ENCODE results near the gene MGAT5B.

The MGAT5B gene

GRCh38 chr17:76868176-76868668, at the start of gene MGAT5B:
Gene MGAT5B, plus strand, starts transcription at chr17:76868404. Its CDS starts 626 bp downstream, at chr17:76869030.
- TF ChIP-seq POLR2A (IDR thresholded peaks at IDR 0.05; ENCODE audit: low read depth, low read length): peak; percentile 38
- FAIRE-seq: no peak
- DNase-seq (ENCODE audit: insufficient read length, low spot score): peak; percentile 97

- TF ChIP-seq POLR2A (IDR thresholded peaks at IDR 0.05; ENCODE audit: low read depth, low read length): no peak
- no peak for DNase-seq (ENCODE audit: insufficient read length, low spot score)
- FAIRE-seq: no peak
These were observed 48.2 kb upstream of the MGAT5B start for GRCh38 chr17:76820039-76820438.

DNA sequence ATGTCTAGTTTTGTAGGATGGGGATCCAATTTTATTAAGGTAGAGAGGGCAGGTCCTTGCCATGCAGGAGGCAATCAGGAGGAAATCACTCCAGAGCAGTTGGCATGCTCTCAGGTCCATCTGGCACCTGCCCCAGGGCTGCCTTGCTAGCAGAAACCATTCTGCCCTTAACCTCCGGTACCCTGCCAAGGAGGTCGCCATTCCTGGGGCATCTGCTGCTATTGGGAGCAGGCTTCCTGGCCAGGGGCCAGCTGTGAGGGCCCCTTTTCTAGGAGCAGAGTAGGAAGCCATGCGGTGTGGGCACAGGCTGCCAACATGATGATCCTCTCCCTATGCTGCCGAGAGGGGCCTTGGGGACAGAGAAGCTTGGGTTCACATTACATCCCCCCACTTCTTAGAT, 47.6 kb upstream of the MGAT5B start:
- TF ChIP-seq POLR2A (IDR thresholded peaks at IDR 0.05; ENCODE audit: low read depth, low read length): no peak
- FAIRE-seq (no peak), DNase-seq (ENCODE audit: insufficient read length, low spot score) (no peak)

DNA sequence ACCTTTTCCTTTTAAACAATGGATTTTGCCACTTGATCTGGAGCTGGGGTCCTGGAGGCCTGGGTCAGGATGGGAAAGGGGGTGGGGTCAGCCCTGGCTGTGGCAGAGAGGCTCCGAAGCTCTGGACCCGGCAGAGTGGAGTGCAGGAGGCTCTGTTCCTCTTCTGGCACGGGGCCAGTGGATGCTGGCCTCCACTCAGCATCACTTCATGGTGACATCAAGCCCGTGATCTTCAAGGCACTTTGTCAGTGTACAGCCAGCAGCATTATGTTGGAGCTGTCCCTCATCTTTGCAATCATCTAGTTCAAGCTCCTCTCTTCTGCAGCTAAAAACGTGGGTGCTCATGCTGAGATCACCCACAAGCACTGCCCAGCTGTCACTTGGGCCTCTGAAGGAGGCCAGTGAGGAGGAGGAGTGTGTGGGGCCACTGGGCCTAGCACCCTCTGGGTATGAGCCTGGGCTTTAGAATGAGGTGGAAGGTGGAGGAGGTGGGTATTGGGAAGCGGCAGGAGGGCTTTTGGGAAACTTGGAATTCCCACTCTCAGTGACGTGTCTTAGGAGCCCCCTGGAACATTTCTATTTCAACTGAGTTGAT, 45.9 kb upstream of the MGAT5B start:
- DNase-seq (ENCODE audit: insufficient read length, low spot score): no peak
- FAIRE-seq: no peak
- no peak for TF ChIP-seq POLR2A (IDR thresholded peaks at IDR 0.05; ENCODE audit: low read depth, low read length)

GRCh38 chr17:76824093-76824492, 44.1 kb upstream of the MGAT5B start:
- no peak for DNase-seq (ENCODE audit: insufficient read length, low spot score)
- FAIRE-seq: no peak
- TF ChIP-seq POLR2A (IDR thresholded peaks at IDR 0.05; ENCODE audit: low read depth, low read length): no peak

- TF ChIP-seq POLR2A (IDR thresholded peaks at IDR 0.05; ENCODE audit: low read depth, low read length): no peak
- DNase-seq (ENCODE audit: insufficient read length, low spot score) (no peak), FAIRE-seq (no peak)
These were observed 41.7 kb upstream of the MGAT5B start for GRCh38 chr17:76826330-76827068.

- DNase-seq (ENCODE audit: insufficient read length, low spot score): no peak
- TF ChIP-seq POLR2A (IDR thresholded peaks at IDR 0.05; ENCODE audit: low read depth, low read length): no peak
- no peak for FAIRE-seq
These were observed 40.5 kb upstream of the MGAT5B start for GRCh38 chr17:76827736-76828135.

DNA sequence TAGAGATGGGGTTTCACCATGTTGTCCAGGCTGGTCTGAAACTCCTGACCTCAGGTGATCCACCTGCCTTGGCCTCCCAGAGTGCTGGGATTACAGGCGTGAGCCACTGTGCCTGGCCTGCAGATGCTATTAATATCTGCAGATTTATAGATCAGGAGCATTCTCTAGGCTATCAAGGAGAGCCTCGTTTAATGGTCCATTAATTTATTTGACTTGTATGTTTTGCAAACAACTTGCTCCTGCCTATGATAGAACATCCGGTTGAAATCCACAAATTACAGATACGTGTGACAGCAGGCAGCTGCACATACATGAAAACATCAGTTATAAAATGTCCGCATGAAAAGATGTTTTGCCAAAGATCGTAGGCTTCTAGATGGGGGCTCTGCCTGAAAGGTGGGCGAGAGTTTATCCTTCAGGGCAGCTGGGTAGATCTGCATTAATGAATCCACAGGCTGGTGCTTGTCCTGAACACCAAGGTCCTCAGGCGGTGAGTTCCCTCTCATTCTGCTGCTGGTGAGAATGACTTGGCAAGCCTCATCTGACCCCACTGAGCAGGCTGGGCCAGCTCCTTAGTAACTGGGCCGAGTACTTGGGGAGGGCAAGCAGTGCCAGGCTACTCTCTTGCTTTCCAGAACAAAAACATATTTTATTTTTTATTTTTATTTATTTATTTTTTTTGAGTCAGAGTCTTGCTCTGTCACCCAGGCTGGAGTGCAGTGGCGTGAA, 37.1 kb upstream of the MGAT5B start:
- FAIRE-seq (no peak), DNase-seq (ENCODE audit: insufficient read length, low spot score) (no peak)
- no peak for TF ChIP-seq POLR2A (IDR thresholded peaks at IDR 0.05; ENCODE audit: low read depth, low read length)

GRCh38 chr17:76833034-76833644, 35.1 kb upstream of the MGAT5B start:
- TF ChIP-seq POLR2A (IDR thresholded peaks at IDR 0.05; ENCODE audit: low read depth, low read length): no peak
- DNase-seq (ENCODE audit: insufficient read length, low spot score) (no peak), FAIRE-seq (no peak)

DNA sequence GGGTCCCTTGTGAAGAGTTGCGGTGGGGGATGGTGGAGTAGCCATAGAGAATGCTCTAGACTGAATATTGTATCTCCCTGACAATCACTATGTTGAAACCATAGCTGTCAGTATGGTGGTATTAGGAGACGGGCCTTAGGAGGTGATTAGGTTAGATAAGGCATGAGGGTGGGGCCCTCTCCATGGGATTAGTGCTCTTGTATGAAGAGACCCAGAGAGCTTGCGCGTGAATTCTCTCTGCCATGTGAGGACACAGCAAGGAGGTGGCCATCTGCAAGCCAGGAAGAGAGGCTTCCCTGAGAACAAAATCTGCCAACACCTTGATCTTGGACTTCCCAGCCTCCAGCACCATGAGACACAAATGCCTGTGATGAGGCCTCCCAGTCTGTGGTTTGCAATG, 34.5 kb upstream of the MGAT5B start:
- TF ChIP-seq POLR2A (IDR thresholded peaks at IDR 0.05; ENCODE audit: low read depth, low read length): no peak
- DNase-seq (ENCODE audit: insufficient read length, low spot score) (no peak), FAIRE-seq (no peak)

DNA sequence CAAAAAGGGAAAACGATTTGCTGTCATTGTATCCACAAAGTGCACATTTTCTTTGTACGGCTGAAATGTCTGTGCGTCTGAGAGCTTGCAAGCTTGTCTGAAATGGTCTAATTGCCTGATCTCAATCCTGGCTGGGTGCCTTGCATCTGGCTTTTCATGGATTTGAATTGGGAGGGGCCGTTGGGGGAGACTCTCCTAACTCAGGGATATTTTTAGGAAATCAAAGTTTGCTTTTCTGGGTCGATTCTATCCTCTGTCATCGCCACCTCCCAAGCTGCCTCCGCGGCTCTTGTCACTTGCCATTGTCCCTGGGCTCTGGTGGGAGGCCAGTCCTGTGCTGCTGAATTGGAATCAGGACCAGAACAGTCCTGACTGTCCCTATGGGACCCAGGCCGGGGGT, 33.3 kb upstream of the MGAT5B start:
- no peak for DNase-seq (ENCODE audit: insufficient read length, low spot score)
- FAIRE-seq: no peak
- TF ChIP-seq POLR2A (IDR thresholded peaks at IDR 0.05; ENCODE audit: low read depth, low read length): no peak

GRCh38 chr17:76840443-76840767, 27.8 kb upstream of the MGAT5B start:
- no peak for DNase-seq (ENCODE audit: insufficient read length, low spot score)
- FAIRE-seq: no peak
- TF ChIP-seq POLR2A (IDR thresholded peaks at IDR 0.05; ENCODE audit: low read depth, low read length): no peak

GRCh38 chr17:76840884-76841775, 27.1 kb upstream of the MGAT5B start:
- FAIRE-seq (no peak), DNase-seq (ENCODE audit: insufficient read length, low spot score) (no peak)
- TF ChIP-seq POLR2A (IDR thresholded peaks at IDR 0.05; ENCODE audit: low read depth, low read length): no peak

Measured in H54 (cell line).